Dedifferentiated amniotic fluid mesenchymal stem cell (primary cell): ENCODE results near the gene GTF2A2.

Experiments used
- DNase-seq: peaks from one replicate; pipeline ENCODE4 v3.0.0-alpha.2; 2016; ENCODE audit errors: extremely low spot score

Gene GTF2A2

DNA sequence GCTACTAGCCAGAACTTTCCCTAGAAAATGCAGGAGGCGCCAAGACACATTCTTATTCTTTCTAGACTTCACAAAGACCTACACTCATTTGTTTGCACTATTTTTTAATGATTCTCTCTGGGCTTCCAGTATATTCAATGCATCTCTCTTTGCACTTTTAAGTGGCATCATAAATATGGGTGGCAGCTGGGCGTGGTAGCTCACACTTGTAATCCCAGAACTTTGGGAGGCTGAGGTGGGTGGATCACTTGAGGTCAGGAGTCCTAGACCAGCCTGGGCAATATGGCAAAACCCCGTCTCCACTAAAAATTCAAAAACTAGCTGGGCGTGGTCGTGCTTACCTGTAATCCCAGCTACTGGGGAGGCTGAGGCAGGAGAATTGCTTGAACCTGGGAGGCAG lies 51.3 kb downstream of the GTF2A2 start:
- DNase-seq = no peak

GRCh38 chr15:59598461-59598860 lies 58.9 kb downstream of the GTF2A2 start:
- DNase-seq = no peak

DNA sequence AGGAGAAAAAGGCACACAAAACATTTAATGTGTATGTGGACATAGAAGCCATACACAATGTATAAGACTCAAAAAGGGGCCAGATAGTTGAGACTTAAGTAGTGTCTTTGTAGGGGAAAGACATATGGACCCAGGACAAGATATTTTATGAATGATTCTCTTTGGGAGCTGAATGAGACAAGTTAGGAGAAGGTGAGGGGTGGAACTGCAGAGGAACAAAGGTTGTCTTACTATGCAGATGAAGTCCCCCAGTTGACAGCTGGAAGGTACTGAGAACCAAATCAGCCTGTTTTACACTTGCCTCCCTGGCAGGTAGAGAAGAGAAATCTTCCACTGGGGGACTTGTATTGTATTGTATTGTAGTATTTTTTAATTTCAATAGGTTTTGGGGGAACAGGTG lies 60.7 kb downstream of the GTF2A2 start:
- no peak for DNase-seq

- no peak for DNase-seq
Measured at GRCh38 chr15:59595434-59595915, 61.8 kb downstream of the GTF2A2 start.

GRCh38 chr15:59594991-59595390 lies 62.3 kb downstream of the GTF2A2 start:
- DNase-seq = no peak

- DNase-seq = peak; percentile 59
Measured at GRCh38 chr15:59594493-59594942, 62.8 kb downstream of the GTF2A2 start.

- no peak for DNase-seq
Measured at GRCh38 chr15:59591356-59591755, 66.0 kb downstream of the GTF2A2 start.

DNA sequence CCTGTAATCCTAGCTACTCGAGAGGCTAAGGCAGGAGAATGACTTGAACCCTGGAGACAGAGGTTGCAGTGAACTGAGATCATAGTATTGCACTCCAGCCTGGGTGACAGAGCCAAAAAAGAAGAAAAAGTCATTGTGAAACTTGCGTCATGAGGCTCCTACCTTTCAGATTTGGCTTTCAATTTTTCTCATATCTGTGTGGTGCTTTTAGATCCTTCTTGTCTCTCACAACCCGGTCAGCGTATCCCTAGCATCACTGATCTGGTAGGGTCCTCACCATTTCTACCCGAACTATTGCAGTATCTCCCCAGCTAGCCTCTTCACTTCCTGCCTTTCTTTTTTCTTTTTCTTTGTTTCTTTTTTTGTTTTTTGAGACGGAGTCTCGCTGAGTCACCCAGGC lies 67.3 kb downstream of the GTF2A2 start:
- DNase-seq = no peak
